Sigmoid colon (tissue), 7 donors: ENCODE data around the gene RHOC. TPM values are rescaled to one million over a fixed set of nuclear protein-coding genes. Genes with fewer than 3 reads are reported as not detected.

Experiments used
- DNase-seq: peaks from one replicate; pipeline ENCODE4 v3.0.0-alpha.2; 2019
- H3K27ac ChIP-seq, 4 donors: fragments of 200-600 bp; sonication (generic); one replicate each; pipeline ENCODE4 v1.5.1; 2016 to 2019; ENCODE audit warnings: mild to moderate bottlenecking in 1 of 4
- H3K27me3 ChIP-seq, 3 donors: fragments of 200-600 bp; sonication (generic); one replicate each; pipeline ENCODE4 v1.5.1; 2019; ENCODE audit warnings: mild to moderate bottlenecking in 1 of 3
- H3K36me3 ChIP-seq, 4 donors: fragments of 200-600 bp; sonication (generic); one replicate each; pipeline ENCODE4 v1.5.1; 2016 to 2019
- H3K4me1 ChIP-seq, 4 donors: fragments of 200-600 bp; sonication (generic); one replicate each; pipeline ENCODE4 v1.5.1; 2017 to 2019
- H3K4me3 ChIP-seq, 4 donors: fragments of 200-600 bp; sonication (generic); one replicate each; pipeline ENCODE4 v1.5.1; 2017 to 2019; ENCODE audit warnings: mild to moderate bottlenecking in 2 of 4, moderate library complexity in 1 of 4
- H3K9me3 ChIP-seq, 4 donors: fragments of 200-600 bp in 3 of 4; sonication (generic) in 3 of 4; one replicate each; pipeline versions ENCODE4 v1.5.1 to v1.6.1; 2013 to 2019
- EP300 ChIP-seq, 4 donors: sonication (generic); formaldehyde crosslinking; IDR thresholded peaks; one replicate each; pipeline ENCODE4 v1.6.1; 2017; ENCODE audit warnings: antibody characterized with exemption in 4 of 4
- POLR2A ChIP-seq, 2 donors: fragments of 450-650 bp; IDR thresholded peaks; one replicate each; pipeline ENCODE4 v1.6.1; 2016; ENCODE audit warnings: antibody characterized with exemption in 2 of 2, mild to moderate bottlenecking in 2 of 2, moderate library complexity in 2 of 2
- POLR2AphosphoS5 ChIP-seq, 4 donors: sonication (generic); formaldehyde crosslinking; IDR thresholded peaks; one replicate each; pipeline ENCODE4 v1.6.1; 2017; ENCODE audit warnings: antibody characterized with exemption in 4 of 4
- WGBS, 2 donors: extraction: QIAGEN DNeasy Blood & Tissue Kit; methylation state at CpG; one replicate each; pipeline ENCODE4 v1.1.7; 2013; 5-methylcytosine and 5-hydroxymethylcytosine counted together
- intact Hi-C: fragments of 100-400 bp; cut with DNase I; formaldehyde crosslinking; loops from one replicate; pipeline ENCODE4 v1.15.1; 2023
- polyA plus RNA-seq, 3 donors: library from polyadenylated mRNA; stranded (reverse); fragments of 200-250 nt; gene quantifications; one replicate each; pipeline ENCODE4 v1.2.3, GENCODE V29; 2013
- total RNA-seq, 4 donors: library from RNA; depleted of rRNA; stranded (reverse); fragments of >200 nt; gene quantifications; one replicate each; pipeline ENCODE4 v1.1.0, GENCODE V29; 2016
- TF ChIP-seq, protein P1 (sequence below), 4 experiments: fragments of 450-650 bp in 3 of 4; fragments of 200-600 bp in 1 of 4; IDR thresholded peaks; one replicate each; pipeline ENCODE4 v1.5.1; 2016 to 2019; ENCODE audit warnings: antibody characterized with exemption in 4 of 4, mild to moderate bottlenecking in 3 of 4, moderate library complexity in 2 of 4
- donor health status: healthy with polysubstance abuse.
- donor health status: Bipolar disorder and iron deficiency.
- donor health status: healthy.

Gene RHOC
- total and polyA plus RNA-seq, 7 donors: 181 to 1,259 (median 244) TPM

DNA sequence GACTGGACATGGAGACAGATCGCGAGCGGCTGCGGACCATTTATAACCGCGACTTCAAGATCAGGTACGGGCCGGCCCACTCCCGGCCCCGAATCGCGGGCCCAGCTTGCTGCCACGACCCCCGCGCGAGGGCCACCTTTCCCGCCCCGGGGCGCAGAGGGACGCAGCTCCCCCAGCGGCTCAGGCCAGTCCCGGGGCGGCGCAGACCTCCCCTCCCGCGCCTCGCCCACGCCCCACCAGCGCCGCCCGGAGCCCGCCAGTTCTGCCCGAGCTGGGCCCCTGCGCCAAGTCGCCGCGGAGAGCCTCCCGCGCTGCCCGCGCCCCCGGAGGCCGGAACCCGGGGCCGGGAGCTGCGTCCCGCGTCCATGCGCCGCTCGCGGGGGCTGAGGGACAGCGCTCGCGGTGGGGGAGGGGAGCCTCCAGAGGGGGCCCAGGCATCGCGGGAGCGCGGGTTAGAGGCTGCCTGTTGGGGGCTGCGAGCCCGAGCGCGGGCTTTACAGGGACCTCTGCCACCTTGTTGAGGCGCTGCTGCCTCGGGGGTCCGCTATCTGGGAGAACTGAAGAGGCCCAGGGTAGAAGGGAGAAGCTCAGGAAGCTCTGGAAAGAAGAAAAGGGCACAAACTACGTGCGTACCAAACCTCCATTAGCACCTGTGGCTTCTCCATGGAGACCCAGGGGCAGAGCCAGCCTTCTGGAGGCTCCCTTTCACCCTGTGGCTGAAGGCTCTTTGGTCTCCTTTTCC, 31.8 kb downstream of the RHOC start:
- H3K9me3 ChIP-seq: no peaks in the 10 kb centered on the region
- 0 to 1% methylated on average over 68 of the region's 68 CpGs for WGBS, 2 donors
- H3K4me3 ChIP-seq: peak overlapping the region; percentile 67 to 96 (median 85)
- H3K36me3 ChIP-seq: peaks cover 0 to 16% (median 3%) of the 10 kb centered on the region in 4 donors
- intact Hi-C loops: loop anchor here (1.0 to 2.0 kb wide), 2 partner anchors 32 to 56 kb away; partner anchors contain the start of genes CAPZA1, RHOC and ST7L
- H3K27me3 ChIP-seq: no peaks in the 10 kb centered on the region
- TF ChIP-seq EP300 (IDR thresholded peaks at IDR 0.05) (no peak), POLR2AphosphoS5 (IDR thresholded peaks at IDR 0.05) (peak in 1 of 4 donors; percentile 9)
- peaks cover 0 to 24% (median 21%) of the 10 kb centered on the region in 4 donors for H3K4me1 ChIP-seq
- H3K27ac ChIP-seq: peak overlapping the region; percentile 87 to 96 (median 90)
- peak; percentile 80 for DNase-seq

DNA sequence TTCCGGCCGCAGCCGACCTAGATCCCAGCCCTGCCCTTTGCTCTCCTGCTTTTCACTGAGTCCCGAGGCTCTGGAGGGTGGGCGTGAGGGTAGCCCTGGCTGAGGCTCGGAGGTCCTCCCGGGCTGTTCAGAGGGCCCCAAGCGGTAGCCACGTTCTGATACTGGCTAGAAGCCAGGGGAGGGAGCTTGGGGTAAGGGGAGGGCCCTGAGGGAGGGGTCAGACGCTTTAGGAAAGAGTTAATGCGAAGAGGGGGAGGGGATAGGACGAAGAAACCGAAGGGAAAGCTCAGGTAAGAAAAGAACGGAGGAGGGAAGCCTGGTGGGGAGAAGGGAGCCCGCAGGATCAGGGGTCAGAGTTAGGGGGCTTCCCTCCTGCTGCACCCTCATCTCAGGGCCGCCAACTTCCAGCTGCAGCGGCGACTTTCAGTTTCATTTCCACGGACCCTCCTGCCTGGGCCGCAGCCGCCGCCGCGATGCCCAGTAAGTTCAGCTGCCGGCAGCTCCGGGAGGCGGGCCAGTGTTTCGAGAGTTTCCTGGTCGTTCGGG, 32.4 kb downstream of the RHOC start, which contains the start of gene MOV10:
MOV10 (plus strand) TSS at position 220 of the 546 bp plus-strand sequence; CDS start at position 474, 254 bp downstream.
- H3K27ac ChIP-seq: peak within 1 kb of the TSS; percentile 87 to 96 (median 90)
- intact Hi-C loops: loop anchor here (1.0 to 2.0 kb wide), 2 partner anchors 33 to 56 kb away; partner anchors contain the start of genes CAPZA1, RHOC and ST7L
- 0 to 1% methylated on average over 30 of the region's 30 CpGs for WGBS, 2 donors
- DNase-seq: peak; percentile 89
- peaks cover 0 to 24% (median 21%) of the 10 kb centered on the region in 4 donors for H3K4me1 ChIP-seq
- peaks cover 0 to 23% (median 6%) of the 10 kb centered on the region in 4 donors for H3K36me3 ChIP-seq
- no peaks in the 10 kb centered on the region for H3K9me3 ChIP-seq
- TF ChIP-seq, protein P1, sequence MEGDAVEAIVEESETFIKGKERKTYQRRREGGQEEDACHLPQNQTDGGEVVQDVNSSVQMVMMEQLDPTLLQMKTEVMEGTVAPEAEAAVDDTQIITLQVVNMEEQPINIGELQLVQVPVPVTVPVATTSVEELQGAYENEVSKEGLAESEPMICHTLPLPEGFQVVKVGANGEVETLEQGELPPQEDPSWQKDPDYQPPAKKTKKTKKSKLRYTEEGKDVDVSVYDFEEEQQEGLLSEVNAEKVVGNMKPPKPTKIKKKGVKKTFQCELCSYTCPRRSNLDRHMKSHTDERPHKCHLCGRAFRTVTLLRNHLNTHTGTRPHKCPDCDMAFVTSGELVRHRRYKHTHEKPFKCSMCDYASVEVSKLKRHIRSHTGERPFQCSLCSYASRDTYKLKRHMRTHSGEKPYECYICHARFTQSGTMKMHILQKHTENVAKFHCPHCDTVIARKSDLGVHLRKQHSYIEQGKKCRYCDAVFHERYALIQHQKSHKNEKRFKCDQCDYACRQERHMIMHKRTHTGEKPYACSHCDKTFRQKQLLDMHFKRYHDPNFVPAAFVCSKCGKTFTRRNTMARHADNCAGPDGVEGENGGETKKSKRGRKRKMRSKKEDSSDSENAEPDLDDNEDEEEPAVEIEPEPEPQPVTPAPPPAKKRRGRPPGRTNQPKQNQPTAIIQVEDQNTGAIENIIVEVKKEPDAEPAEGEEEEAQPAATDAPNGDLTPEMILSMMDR (IDR thresholded peaks at IDR 0.05): no peak
- no peak for TF ChIP-seq EP300 (IDR thresholded peaks at IDR 0.05)
- TF ChIP-seq POLR2AphosphoS5 (IDR thresholded peaks at IDR 0.05): peak in 2 of 4 donors; percentile 41 to 65
- no peaks in the 10 kb centered on the region for H3K27me3 ChIP-seq
- peak within 1 kb of the TSS; percentile 67 to 96 (median 85) for H3K4me3 ChIP-seq

DNA sequence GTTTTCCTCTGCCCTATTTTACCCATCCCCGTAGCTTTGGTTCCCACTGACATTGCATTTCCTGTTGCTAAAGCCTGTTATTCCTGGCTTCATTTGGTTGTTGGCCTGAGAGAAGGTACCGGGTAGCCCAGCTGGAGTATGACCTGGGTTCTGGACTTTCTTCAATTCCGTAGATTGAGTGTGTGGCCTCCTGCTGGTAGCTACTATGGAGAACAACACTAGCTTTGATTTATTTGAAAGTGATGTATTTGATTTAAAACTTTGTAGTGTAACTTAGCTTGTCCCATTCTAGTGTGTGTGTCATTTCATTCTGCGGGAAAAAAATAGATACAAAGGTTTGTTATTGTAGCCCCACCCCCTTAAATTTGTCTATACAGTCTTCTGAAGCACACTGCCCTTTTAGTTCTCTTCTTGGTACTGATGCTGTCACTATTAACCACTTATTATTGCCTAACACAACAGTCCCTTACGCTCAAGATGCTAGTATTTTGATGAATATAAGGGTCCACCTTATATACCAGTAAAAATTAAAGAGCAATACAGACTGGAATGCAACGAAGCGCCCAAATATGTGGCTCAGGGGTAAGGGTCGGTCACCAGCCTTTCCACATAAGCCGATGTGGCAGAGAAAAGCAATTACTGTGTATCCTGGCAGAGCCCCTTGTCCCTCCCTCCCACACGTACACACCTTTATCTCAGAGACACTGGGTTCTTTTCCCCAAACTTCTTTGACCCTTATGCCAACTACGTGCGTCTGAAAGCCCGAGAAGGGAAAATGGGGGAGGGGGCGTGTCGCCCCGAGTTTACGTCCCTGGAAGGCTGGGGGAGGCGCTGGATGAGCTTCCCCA, 33.1 kb downstream of the RHOC start:
- H3K36me3 ChIP-seq: peaks cover 0 to 30% (median 7%) of the 10 kb centered on the region in 4 donors
- intact Hi-C loops: loop anchor here (1.0 to 2.0 kb wide), 2 partner anchors 33 to 55 kb away; partner anchors contain the start of genes CAPZA1, RHOC and ST7L
- no peaks in the 10 kb centered on the region for H3K27me3 ChIP-seq
- H3K9me3 ChIP-seq: no peaks in the 10 kb centered on the region
- H3K4me1 ChIP-seq: peaks cover 0 to 24% (median 21%) of the 10 kb centered on the region in 4 donors
- TF ChIP-seq POLR2A (IDR thresholded peaks at IDR 0.05): no peak
- TF ChIP-seq POLR2AphosphoS5 (IDR thresholded peaks at IDR 0.05): peak in 1 of 4 donors; percentile 4
- TF ChIP-seq, protein P1 (IDR thresholded peaks at IDR 0.05): peak; percentile 12 to 43 (median 36)
- peak overlapping the region; percentile 67 to 96 (median 85) for H3K4me3 ChIP-seq
- WGBS, 2 donors: 3 to 8% methylated on average over 18 of the region's 18 CpGs
- peak overlapping the region; percentile 87 to 96 (median 90) for H3K27ac ChIP-seq
- DNase-seq: no peak

DNA sequence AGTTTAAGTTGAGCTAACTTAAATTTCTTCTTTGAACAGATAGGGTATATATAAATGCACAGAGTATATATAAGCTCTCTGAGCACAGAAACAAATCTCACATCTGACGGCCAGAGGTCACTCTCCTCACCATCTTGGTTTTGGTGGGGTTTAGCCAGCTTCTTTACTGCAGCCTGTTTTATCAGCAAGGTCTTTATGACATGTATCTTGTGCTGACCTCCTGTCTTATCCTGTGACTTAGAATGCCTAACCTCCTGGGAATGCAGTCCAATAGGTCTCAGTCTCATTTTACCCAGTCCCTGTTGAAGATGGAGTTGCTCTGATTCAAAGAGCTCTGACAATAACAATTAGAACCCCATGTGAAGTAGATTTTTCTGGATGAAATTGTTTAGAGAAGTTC, 34.1 kb downstream of the RHOC start:
- WGBS, 2 donors: 81 to 87% methylated on average over 1 of the region's 1 CpG
- no peak for DNase-seq
- Histone ChIP-seq H3K27me3 (no peaks in the 10 kb centered on the region), H3K4me1 (peaks cover 0 to 24% (median 21%) of the 10 kb centered on the region in 4 donors), H3K4me3 (no peak overlapping the region), H3K9me3 (no peaks in the 10 kb centered on the region), H3K27ac (peak overlapping the region in 3 of 4 donors; percentile 88 to 96 (median 93)), H3K36me3 (peaks cover 0 to 39% (median 9%) of the 10 kb centered on the region in 4 donors)
- TF ChIP-seq EP300 (IDR thresholded peaks at IDR 0.05) (no peak), POLR2AphosphoS5 (IDR thresholded peaks at IDR 0.05) (no peak)
- TF ChIP-seq, protein P1 (IDR thresholded peaks at IDR 0.05): no peak
- intact Hi-C loops: no loop called here
